Measurements from ENCODE around the gene PPP1CB. TPM values are rescaled to one million over a fixed set of nuclear protein-coding genes. Genes with fewer than 3 reads are reported as not detected.
A peak's percentile ranks its signal among the peaks of the same experiment; 100 is the strongest.
"Not testable (repeated sequence)": the region's sequence is repeated elsewhere in the genome, so short reads cannot be mapped to it uniquely, and the experiment has no call there.

The PPP1CB gene
- total RNA-seq, 1 donor = 307 TPM

DNA sequence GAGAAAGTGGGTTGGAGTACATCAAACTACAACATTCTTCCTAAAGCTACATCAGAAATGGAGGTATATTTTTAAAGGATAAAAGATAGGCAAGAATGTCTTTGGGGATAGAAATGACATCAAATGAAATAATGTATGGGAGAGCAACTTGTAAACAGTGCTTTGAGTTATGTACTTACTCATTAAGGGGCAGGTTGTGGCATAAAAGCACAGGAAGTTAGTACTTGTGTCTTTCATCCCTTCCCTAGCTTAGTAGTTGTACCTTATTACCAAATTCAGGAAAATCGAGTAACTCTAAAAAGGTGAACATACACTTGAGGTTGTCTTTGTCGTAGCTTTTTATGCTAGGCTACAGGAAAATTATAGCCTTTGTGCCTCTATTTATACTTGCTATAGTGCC lies 28.9 kb downstream of the PPP1CB start:
- TF ChIP-seq, protein P1, sequence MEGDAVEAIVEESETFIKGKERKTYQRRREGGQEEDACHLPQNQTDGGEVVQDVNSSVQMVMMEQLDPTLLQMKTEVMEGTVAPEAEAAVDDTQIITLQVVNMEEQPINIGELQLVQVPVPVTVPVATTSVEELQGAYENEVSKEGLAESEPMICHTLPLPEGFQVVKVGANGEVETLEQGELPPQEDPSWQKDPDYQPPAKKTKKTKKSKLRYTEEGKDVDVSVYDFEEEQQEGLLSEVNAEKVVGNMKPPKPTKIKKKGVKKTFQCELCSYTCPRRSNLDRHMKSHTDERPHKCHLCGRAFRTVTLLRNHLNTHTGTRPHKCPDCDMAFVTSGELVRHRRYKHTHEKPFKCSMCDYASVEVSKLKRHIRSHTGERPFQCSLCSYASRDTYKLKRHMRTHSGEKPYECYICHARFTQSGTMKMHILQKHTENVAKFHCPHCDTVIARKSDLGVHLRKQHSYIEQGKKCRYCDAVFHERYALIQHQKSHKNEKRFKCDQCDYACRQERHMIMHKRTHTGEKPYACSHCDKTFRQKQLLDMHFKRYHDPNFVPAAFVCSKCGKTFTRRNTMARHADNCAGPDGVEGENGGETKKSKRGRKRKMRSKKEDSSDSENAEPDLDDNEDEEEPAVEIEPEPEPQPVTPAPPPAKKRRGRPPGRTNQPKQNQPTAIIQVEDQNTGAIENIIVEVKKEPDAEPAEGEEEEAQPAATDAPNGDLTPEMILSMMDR (IDR thresholded peaks at IDR 0.05; ENCODE audit: insufficient read depth, low read length) = no peak
- no peak overlapping the region for H3K4me3 ChIP-seq (ENCODE audit: low read depth, low read length)
- no peak for DNase-seq (ENCODE audit: low read depth)

DNA sequence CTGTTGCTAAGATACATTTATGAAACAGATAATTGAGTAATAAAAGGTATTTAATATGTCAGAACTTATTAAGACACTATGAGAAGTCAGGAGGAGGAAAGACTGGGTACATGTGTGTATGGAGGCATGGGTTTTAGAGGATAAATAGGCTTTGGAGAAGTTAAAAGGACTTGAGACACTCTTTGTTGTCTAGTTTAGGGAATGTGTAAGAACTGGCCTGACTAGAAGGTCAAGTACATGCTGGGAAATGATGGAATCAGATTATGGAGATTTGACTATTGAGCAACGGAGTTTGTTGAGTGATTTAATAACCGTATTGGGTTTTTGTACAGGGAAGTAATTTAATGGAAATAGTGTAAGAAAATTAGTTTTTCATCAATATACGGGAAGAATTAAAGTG lies 30.8 kb downstream of the PPP1CB start:
- TF ChIP-seq, protein P1 (IDR thresholded peaks at IDR 0.05; ENCODE audit: insufficient read depth, low read length) = no peak
- H3K4me3 ChIP-seq (ENCODE audit: low read depth, low read length) = no peak overlapping the region
- DNase-seq (ENCODE audit: low read depth) = no peak

DNA sequence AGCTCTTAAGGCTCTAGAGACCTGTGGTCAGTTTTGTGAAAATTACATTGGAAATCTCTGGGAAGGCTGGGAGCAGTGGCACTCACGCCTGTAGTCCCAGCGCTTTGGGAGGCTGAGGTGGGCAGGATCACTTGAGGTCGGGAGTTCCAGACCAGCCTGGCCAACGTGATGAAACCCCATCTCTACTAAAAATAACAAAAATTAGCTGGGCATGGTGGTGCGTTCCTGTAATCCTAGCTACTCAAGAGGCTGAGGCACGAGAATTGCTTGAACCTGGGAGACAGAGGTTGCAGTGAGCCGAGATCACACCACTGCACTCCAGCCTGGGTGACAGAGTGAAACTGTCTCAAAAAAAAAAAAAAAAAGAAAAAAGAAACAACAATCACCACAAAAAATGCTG lies 32.9 kb downstream of the PPP1CB start:
- DNase-seq (ENCODE audit: low read depth); H3K4me3 ChIP-seq (ENCODE audit: low read depth, low read length): not testable (repeated sequence)

DNA sequence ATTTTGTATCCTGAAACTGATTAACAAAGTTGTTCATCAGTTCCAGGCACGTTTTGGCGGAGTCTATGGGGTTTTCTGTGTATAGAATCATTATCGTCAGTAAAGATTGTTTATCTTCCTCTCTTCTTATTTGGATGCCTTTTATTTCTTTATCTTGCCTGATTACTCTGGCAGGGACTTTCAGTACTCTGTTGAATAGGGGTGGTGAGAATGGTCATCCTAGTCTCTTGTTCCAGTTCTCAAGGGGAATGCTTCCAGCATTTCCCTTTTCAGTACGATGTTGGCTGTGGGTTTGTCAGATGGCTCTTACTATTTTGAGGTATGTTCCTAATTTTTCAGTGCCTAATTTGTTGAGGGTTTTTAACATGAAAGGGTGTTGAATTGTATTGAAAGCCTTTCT lies 45.0 kb downstream of the PPP1CB start:
- TF ChIP-seq, protein P1 (IDR thresholded peaks at IDR 0.05; ENCODE audit: insufficient read depth, low read length) = no peak
- H3K4me3 ChIP-seq (ENCODE audit: low read depth, low read length) = no peak overlapping the region
- no peak for DNase-seq (ENCODE audit: low read depth)

DNA sequence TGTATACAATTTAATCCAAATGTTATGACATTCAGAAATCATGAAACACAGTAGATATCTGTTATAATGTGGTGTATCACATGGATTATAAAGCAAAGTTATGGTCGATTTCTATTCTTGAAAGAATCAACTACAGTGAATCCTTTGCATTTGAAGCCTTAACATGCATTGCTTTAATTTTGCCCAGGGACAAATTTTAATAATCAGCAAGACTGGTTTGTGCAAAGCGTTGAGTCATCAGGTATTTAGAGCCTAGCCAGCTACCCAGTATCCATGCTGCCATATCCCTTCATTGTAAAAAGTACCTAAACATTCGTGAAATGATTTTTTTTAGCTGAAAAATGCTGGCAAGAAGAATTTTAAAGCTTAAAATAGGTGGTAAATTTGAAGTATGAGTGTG lies 50.1 kb downstream of the PPP1CB start:
- TF ChIP-seq, protein P1 (IDR thresholded peaks at IDR 0.05; ENCODE audit: insufficient read depth, low read length) = no peak
- no peak overlapping the region for H3K4me3 ChIP-seq (ENCODE audit: low read depth, low read length)
- DNase-seq (ENCODE audit: low read depth) = peak; percentile 49

DNA sequence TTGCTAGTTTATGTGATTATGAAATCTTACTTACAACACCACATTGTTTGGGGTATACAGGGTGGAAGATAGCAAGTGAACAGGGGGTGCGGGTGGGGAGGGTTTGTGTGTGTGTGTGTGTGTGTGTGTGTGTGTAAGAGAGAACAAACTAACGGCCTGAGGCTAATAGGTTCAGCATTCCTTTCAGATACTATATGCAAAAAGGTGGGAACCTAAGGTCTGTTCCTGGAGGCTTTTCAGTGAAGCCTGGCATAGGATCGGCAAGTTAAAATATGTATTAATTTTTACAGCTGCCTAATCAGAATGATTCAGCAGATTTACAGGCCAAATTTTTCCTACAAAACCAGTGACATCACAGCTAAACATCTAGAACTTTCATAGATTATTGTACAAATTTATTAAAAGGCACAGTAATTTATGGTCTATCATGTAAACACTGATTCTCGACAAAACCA lies 51.4 kb downstream of the PPP1CB start:
- DNase-seq (ENCODE audit: low read depth) = peak; percentile 78
- TF ChIP-seq, protein P1 (IDR thresholded peaks at IDR 0.05; ENCODE audit: insufficient read depth, low read length) = no peak

DNA sequence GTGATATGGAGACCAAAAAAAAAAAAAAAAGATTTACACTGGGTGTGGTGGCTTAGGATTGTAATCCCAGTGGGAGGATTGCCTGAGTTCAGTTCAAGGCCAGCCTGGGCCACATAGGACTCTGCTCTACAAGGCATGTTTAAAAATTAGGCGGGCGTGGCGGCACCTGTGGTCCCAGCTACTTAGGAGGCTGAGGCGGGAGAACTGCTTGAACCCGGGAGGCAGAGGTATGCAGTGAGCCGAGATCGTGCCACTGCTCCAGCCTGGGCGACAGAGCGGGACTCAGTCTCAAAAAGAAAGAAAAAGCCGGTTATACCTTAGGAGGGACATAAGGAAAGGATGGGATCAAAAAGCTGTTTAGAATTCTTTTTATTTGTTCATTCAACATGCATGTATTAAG lies 58.3 kb downstream of the PPP1CB start:
- no peak for DNase-seq (ENCODE audit: low read depth)
- TF ChIP-seq, protein P1 (IDR thresholded peaks at IDR 0.05; ENCODE audit: insufficient read depth, low read length) = no peak
- peak overlapping the region; percentile 66 for H3K4me3 ChIP-seq (ENCODE audit: low read depth, low read length)

More for the DNA sequence above, 51.4 kb downstream of the PPP1CB start:
- no peak overlapping the region for H3K4me3 ChIP-seq (ENCODE audit: low read depth, low read length)
